HCT116 (cell line): ENCODE results near the gene OR52I2. TPM values are rescaled to one million over a fixed set of nuclear protein-coding genes. Genes with fewer than 3 reads are reported as not detected.

Experiments used
- ATAC-seq: fragments of 200-7000 bp; cut with Tn5 transposase; 2 replicates; pipeline ENCODE4 v1.9.1; 2020; ENCODE audit warnings: mild to moderate bottlenecking, moderate library complexity
- BruUV-seq: library from RNA; stranded (reverse); fragments of 400-500 nt; replicated peaks from 2 replicates; lab custom pipeline; 2021; lab: Mats Ljungman, UMichigan
- CTCF ChIA-PET: fragments of 300-600 bp; sonication (Branson Sonifier 250); formaldehyde crosslinking; loops from one replicate; lab custom pipeline; 2021; ENCODE audit warnings: antibody characterized with exemption; lab: Charles Lee
- POLR2A ChIA-PET: fragments of 300-600, 350-600 bp; sonication (Branson Sonifier 250); formaldehyde crosslinking; loops from one replicate; lab custom pipeline; 2021; ENCODE audit warnings: antibody characterized with exemption; lab: Charles Lee
- RAD21 ChIA-PET, 2 experiments: fragments of 300-600 bp; sonication (Branson Sonifier 250); formaldehyde crosslinking; loops; one replicate each; lab custom pipeline; 2023; ENCODE audit warnings: low total read pairs in 2 of 2; ENCODE audit not compliant: uncharacterized antibody in 2 of 2, unreplicated experiment in 2 of 2, low non-redundant PET in 1 of 2; lab: Charles Lee
- DNase-seq: peaks from one replicate; pipeline ENCODE4 v3.0.0-alpha.2; 2010; ENCODE audit warnings: low read depth, low spot score
- H2AFZ ChIP-seq: fragments of 200-600 bp; shearing (Covaris generic), sonication (generic); 2 replicates; pipeline ENCODE4 v1.6.1; 2017; ENCODE audit warnings: low read depth, mixed run types, mixed read lengths, antibody characterized with exemption, low read length; ENCODE audit not compliant: poor library complexity, severe bottlenecking
- H3K27ac ChIP-seq: 2 replicates; pipeline ENCODE4 v1.5.1; 2012; ENCODE audit warnings: low read depth, low read length
- H3K27me3 ChIP-seq: fragments of 200-600 bp; sonication (generic); 2 replicates; pipeline ENCODE4 v1.6.1; 2016; ENCODE audit warnings: mixed run types, low read length, mixed read lengths; ENCODE audit not compliant: insufficient read depth
- H3K36me3 ChIP-seq, 2 experiments: fragments of 200-500 bp in 1 of 2; fragments of 200-600 bp in 1 of 2; sonication (Bioruptor generic) in 1 of 2; sonication (generic) in 1 of 2; 2 replicates each; pipeline versions ENCODE4 v1.5.1 to v1.6.1; 2014 to 2016; ENCODE audit warnings: low read length in 2 of 2, inconsistent platforms in 1 of 2, mixed read lengths in 1 of 2, mixed run types in 1 of 2; ENCODE audit not compliant: insufficient read depth in 2 of 2, control insufficient read depth in 1 of 2
- H3K4me1 ChIP-seq, 2 experiments: fragments of 200-600 bp in 1 of 2; sonication (generic) in 1 of 2; 2 replicates each; pipeline versions ENCODE4 v1.5.1 to v1.6.1; 2012 to 2017; ENCODE audit warnings: low read length in 2 of 2, inconsistent platforms in 1 of 2, mild to moderate bottlenecking in 1 of 2, mixed read lengths in 1 of 2, mixed run types in 1 of 2, moderate library complexity in 1 of 2; ENCODE audit not compliant: insufficient read depth in 2 of 2, control insufficient read depth in 1 of 2
- H3K4me2 ChIP-seq: fragments of 200-600 bp; sonication (generic); 2 replicates; pipeline ENCODE4 v1.6.1; 2017; ENCODE audit warnings: mixed run types, low read length, mixed read lengths
- H3K4me3 ChIP-seq, 2 experiments: fragments of 200-600 bp in 1 of 2; sonication (generic) in 1 of 2; replicated peaks in 1 of 2; 2 replicates each; pipeline ENCODE4 v1.5.1; 2011 to 2016; ENCODE audit warnings: low read length in 2 of 2, control low read depth in 1 of 2, low read depth in 1 of 2, mild to moderate bottlenecking in 1 of 2, mixed read lengths in 1 of 2, mixed run types in 1 of 2
- H3K79me2 ChIP-seq: fragments of 200-600 bp; sonication (generic); 2 replicates; pipeline ENCODE4 v1.6.1; 2017; ENCODE audit warnings: mild to moderate bottlenecking, mixed run types, low read length, moderate library complexity, mixed read lengths; ENCODE audit not compliant: insufficient read depth
- H3K9ac ChIP-seq: fragments of 200-600 bp; sonication (generic); 2 replicates; pipeline ENCODE4 v1.6.1; 2016; ENCODE audit warnings: low read length, mixed read lengths
- H3K9me2 ChIP-seq: fragments of 200-600 bp; sonication (generic), shearing (Covaris generic); 2 replicates; pipeline ENCODE4 v1.6.1; 2017; ENCODE audit warnings: mixed run types, mild to moderate bottlenecking, moderate library complexity; ENCODE audit not compliant: insufficient read depth
- H3K9me3 ChIP-seq, 2 experiments: fragments of 200-500 bp in 1 of 2; fragments of 200-600 bp in 1 of 2; sonication (Bioruptor generic) in 1 of 2; sonication (generic) in 1 of 2; 2 replicates each; pipeline ENCODE4 v1.6.1; 2014 to 2017; ENCODE audit warnings: low read length in 2 of 2, mixed read lengths in 2 of 2, inconsistent platforms in 1 of 2, low read depth in 1 of 2, mild to moderate bottlenecking in 1 of 2, mixed run types in 1 of 2, moderate library complexity in 1 of 2; ENCODE audit not compliant: control insufficient read depth in 1 of 2, insufficient read depth in 1 of 2
- H4K20me1 ChIP-seq: fragments of 200-600 bp; sonication (generic), shearing (Covaris generic); 2 replicates; pipeline ENCODE4 v1.6.1; 2017; ENCODE audit warnings: mixed run types, mild to moderate bottlenecking, moderate library complexity; ENCODE audit not compliant: insufficient read depth
- CEBPB ChIP-seq: IDR thresholded peaks from 2 replicates; pipeline ENCODE4 v1.6.1; 2012; ENCODE audit warnings: low read depth
- CTCF ChIP-seq, 3 experiments: fragments of 200-600 bp in 1 of 3; sonication (generic) in 1 of 3; IDR thresholded peaks in 2 of 3; conservative IDR thresholded peaks in 1 of 3; 2 replicates each; pipeline ENCODE4 v1.5.1; 2012 to 2017; ENCODE audit warnings: low read depth in 2 of 3, low read length in 2 of 3, antibody characterized with exemption in 1 of 3, borderline replicate concordance in 1 of 3, control low read depth in 1 of 3, mild to moderate bottlenecking in 1 of 3, mixed read lengths in 1 of 3, mixed run types in 1 of 3, moderate library complexity in 1 of 3; ENCODE audit not compliant: insufficient read depth in 1 of 3
- EGR1 ChIP-seq: IDR thresholded peaks from 2 replicates; pipeline ENCODE4 v1.6.1; 2012; ENCODE audit warnings: low read depth
- EZH2 ChIP-seq: fragments of 200-600 bp; sonication (generic); IDR thresholded peaks from 2 replicates; pipeline ENCODE4 v1.6.1; 2017; ENCODE audit warnings: antibody characterized with exemption, mixed run types
- EZH2phosphoT487 ChIP-seq: fragments of 200-600 bp; IDR thresholded peaks from 2 replicates; pipeline ENCODE4 v1.6.1; 2018; ENCODE audit warnings: antibody characterized with exemption, borderline replicate concordance
- FOSL1 ChIP-seq: IDR thresholded peaks from 2 replicates; pipeline ENCODE4 v1.6.1; 2012; ENCODE audit warnings: low read depth
- JUND ChIP-seq: IDR thresholded peaks from 2 replicates; pipeline ENCODE4 v1.6.1; 2012
- POLR2AphosphoS5 ChIP-seq: IDR thresholded peaks from 2 replicates; pipeline ENCODE4 v1.6.1; 2011; ENCODE audit warnings: mild to moderate bottlenecking, low read depth, low read length, moderate library complexity
- SIN3A ChIP-seq: IDR thresholded peaks from 2 replicates; pipeline ENCODE4 v1.6.1; 2012; ENCODE audit warnings: low read depth
- TCF7L2 ChIP-seq: IDR thresholded peaks from 2 replicates; pipeline ENCODE4 v1.7.0; 2011; ENCODE audit warnings: borderline replicate concordance, inconsistent platforms; ENCODE audit not compliant: insufficient read depth, insufficient read length; ENCODE audit errors: extremely low read depth
- YY1 ChIP-seq: IDR thresholded peaks from 2 replicates; pipeline ENCODE4 v1.6.1; 2011; ENCODE audit warnings: low read length, low read depth, moderate library complexity, mild to moderate bottlenecking; ENCODE audit not compliant: insufficient replicate concordance; ENCODE audit errors: extremely low read depth
- ZBTB33 ChIP-seq: IDR thresholded peaks from 2 replicates; pipeline ENCODE4 v1.6.1; 2011; ENCODE audit warnings: mild to moderate bottlenecking, low read length, moderate library complexity; ENCODE audit not compliant: insufficient replicate concordance; ENCODE audit errors: extremely low read depth
- ZNF274 ChIP-seq: fragments of 200-500 bp; sonication (Bioruptor generic); IDR thresholded peaks from 2 replicates; pipeline ENCODE4 v1.6.1; 2014; ENCODE audit warnings: mild to moderate bottlenecking, low read depth, low read length, inconsistent platforms
- intact Hi-C: fragments of 100-400 bp; cut with micrococcal nuclease; formaldehyde crosslinking; loops from 2 replicates; pipeline ENCODE4 v1.10.0; 2022
- total RNA-seq: library from RNA; stranded (reverse); gene quantifications from one replicate; pipeline ENCODE4 v1.2.1, GENCODE V29; 2021; ENCODE audit not compliant: unreplicated experiment
- TF ChIP-seq, protein P1 (sequence below): IDR thresholded peaks from 2 replicates; pipeline ENCODE4 v1.6.1; 2012
- TF ChIP-seq, protein P2 (sequence below): IDR thresholded peaks from 2 replicates; pipeline ENCODE4 v1.6.1; 2012

OR52I2 gene
- total RNA-seq, 1 experiment from 2014 or later = not detected

DNA sequence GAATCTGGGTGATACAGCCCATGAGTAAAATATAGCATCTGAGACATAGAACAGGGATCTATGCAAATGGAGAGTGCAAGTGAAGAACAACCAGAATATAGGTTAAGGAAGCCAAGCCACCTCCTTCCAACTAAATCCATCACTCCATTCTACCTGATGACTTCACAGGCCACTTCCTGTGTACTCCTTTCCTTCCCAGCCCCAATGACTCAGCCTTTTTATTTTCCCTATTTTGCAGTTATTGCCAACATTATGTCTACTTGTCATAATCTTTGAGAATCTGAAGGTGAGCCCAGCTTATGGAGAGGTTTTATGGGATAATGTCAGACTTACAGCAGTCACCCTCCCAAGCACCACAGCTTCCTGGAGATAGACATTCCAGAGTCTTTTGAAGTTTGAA, 38.0 kb upstream of the OR52I2 start:
- ChIA-PET CTCF (interaction anchor here (0.8 kb wide), 1 partner anchor 357 kb away, joined by 3 read pairs; no protein-coding TSS in a partner anchor), RAD21 (no interaction called here), POLR2A (no interaction called here)
- Histone ChIP-seq H3K27me3 (peaks cover 15% of the 10 kb centered on the region; the same call in 1 of the 2 replicates), H3K79me2 (no peaks in the 10 kb centered on the region), H3K4me3 (no peak overlapping the region), H4K20me1 (no peaks in the 10 kb centered on the region), H3K9ac (no peak overlapping the region), H3K27ac (no peak overlapping the region), H3K36me3 (no peaks in the 10 kb centered on the region), H2AFZ (no peak overlapping the region), H3K9me3 (no peaks in the 10 kb centered on the region), H3K4me1 (peaks cover 0 to 6% of the 10 kb centered on the region in 2 experiments; a peak in 1 of 4 replicates)
- ATAC-seq (no peak), DNase-seq (no peak)
- BruUV-seq = no TSS peak
- intact Hi-C loops = no loop called here
- TF ChIP-seq SIN3A = no peak
- TF ChIP-seq, protein P1, sequence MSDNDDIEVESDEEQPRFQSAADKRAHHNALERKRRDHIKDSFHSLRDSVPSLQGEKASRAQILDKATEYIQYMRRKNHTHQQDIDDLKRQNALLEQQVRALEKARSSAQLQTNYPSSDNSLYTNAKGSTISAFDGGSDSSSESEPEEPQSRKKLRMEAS = no peak
- TF ChIP-seq TCF7L2 = no peak
- TF ChIP-seq, all 23 proteins: peak for 0
- Histone ChIP-seq H3K4me2 (no peak overlapping the region), H3K9me2 (no peaks in the 10 kb centered on the region)

GRCh38 chr11:4544891-4545290, 36.7 kb upstream of the OR52I2 start, which contains the start of gene OR52M1:
OR52M1 (plus strand) TSS chr11:4545191; CDS start chr11:4545191, 0 bp downstream.
- ChIA-PET CTCF (no interaction called here), POLR2A (no interaction called here), RAD21 (no interaction called here)
- H3K27ac ChIP-seq = no peak within 1 kb of the TSS
- H3K4me3 ChIP-seq = no peak within 1 kb of the TSS
- DNase-seq (no peak), ATAC-seq (no peak)
- TF ChIP-seq POLR2AphosphoS5 = no peak
- TF ChIP-seq ZNF274 = no peak
- no peak for TF ChIP-seq YY1
- TF ChIP-seq EGR1 = no peak
- TF ChIP-seq FOSL1 = no peak
- no peak for TF ChIP-seq ZBTB33
- TF ChIP-seq, protein P2, sequence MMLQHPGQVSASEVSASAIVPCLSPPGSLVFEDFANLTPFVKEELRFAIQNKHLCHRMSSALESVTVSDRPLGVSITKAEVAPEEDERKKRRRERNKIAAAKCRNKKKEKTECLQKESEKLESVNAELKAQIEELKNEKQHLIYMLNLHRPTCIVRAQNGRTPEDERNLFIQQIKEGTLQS = no peak
- TF ChIP-seq EZH2 = no peak
- TF ChIP-seq TCF7L2 = no peak
- TF ChIP-seq EZH2phosphoT487 = no peak
- TF ChIP-seq JUND = no peak
- TF ChIP-seq SIN3A = no peak
- no peak for TF ChIP-seq CEBPB
- no peak for TF ChIP-seq CTCF (IDR thresholded peaks at IDR 0.05 in 2 of 3, conservative IDR thresholded peaks at IDR 0.05 in 1 of 3; ENCODE audit: borderline replicate concordance in 1 of 3, insufficient read depth in 1 of 3, low read depth in 2 of 3, low read length in 2 of 3)
- H2AFZ ChIP-seq = no peak within 1 kb of the TSS
- H3K9ac ChIP-seq = no peak within 1 kb of the TSS
- H4K20me1 ChIP-seq = no peaks in the 10 kb centered on the region
- no peaks in the 10 kb centered on the region for H3K9me2 ChIP-seq
- peaks cover 0 to 6% of the 10 kb centered on the region in 2 experiments; a peak in 1 of 4 replicates for H3K4me1 ChIP-seq
- no peak within 1 kb of the TSS for H3K4me2 ChIP-seq
- intact Hi-C loops = no loop called here
- no peaks in the 10 kb centered on the region for H3K36me3 ChIP-seq
- no TSS peak for BruUV-seq
- H3K79me2 ChIP-seq = no peaks in the 10 kb centered on the region
- H3K27me3 ChIP-seq = peaks cover 14% of the 10 kb centered on the region; the same call in 1 of the 2 replicates
- no peaks in the 10 kb centered on the region for H3K9me3 ChIP-seq
